ENCODE measurements around the gene ERCC2.

ERCC2 gene

GRCh38 chr19:45303269-45304060 lies 66.9 kb downstream of the ERCC2 start:
- ChIA-PET POLR2A (interaction anchor here (1.3 kb wide), 1 partner anchor 23 kb away, joined by 3 read pairs; no protein-coding TSS in a partner anchor), CTCF (no interaction called here)
- TF ChIP-seq NFRKB (IDR thresholded peaks at IDR 0.05) (no peak), LEF1 (IDR thresholded peaks at IDR 0.05; ENCODE audit: borderline replicate concordance) (no peak), TARDBP (IDR thresholded peaks at IDR 0.05) (no peak), FOXA1 (IDR thresholded peaks at IDR 0.05) (no peak), BHLHE40 (IDR thresholded peaks at IDR 0.05; ENCODE audit: borderline replicate concordance) (no peak), FOXM1 (IDR thresholded peaks at IDR 0.05; ENCODE audit: borderline replicate concordance) (no peak), FOXK2 (IDR thresholded peaks at IDR 0.05) (no peak), ELF4 (IDR thresholded peaks at IDR 0.05) (no peak), CTBP1 (IDR thresholded peaks at IDR 0.05; ENCODE audit: borderline replicate concordance) (no peak), PKNOX1 (IDR thresholded peaks at IDR 0.05) (no peak), HDGF (IDR thresholded peaks at IDR 0.05; ENCODE audit: borderline replicate concordance) (no peak), ZNF384 (IDR thresholded peaks at IDR 0.05) (no peak), ARNT (IDR thresholded peaks at IDR 0.05) (no peak), SP1 (IDR thresholded peaks at IDR 0.05) (no peak), SUZ12 (IDR thresholded peaks at IDR 0.05) (no peak)

GRCh38 chr19:45302416-45302815 lies 68.0 kb downstream of the ERCC2 start:
- ChIA-PET POLR2A (no interaction called here), CTCF (no interaction called here)
- no peak for TF ChIP-seq TARDBP (IDR thresholded peaks at IDR 0.05)
- no peak for TF ChIP-seq FOXA1 (IDR thresholded peaks at IDR 0.05)
- no peak for TF ChIP-seq ZNF384 (IDR thresholded peaks at IDR 0.05)
- TF ChIP-seq ELF4 (IDR thresholded peaks at IDR 0.05) = no peak
- TF ChIP-seq SP1 (IDR thresholded peaks at IDR 0.05) = no peak
- TF ChIP-seq L3MBTL2 (conservative IDR thresholded peaks at IDR 0.05) = no peak
- no peak for TF ChIP-seq CTBP1 (IDR thresholded peaks at IDR 0.05; ENCODE audit: borderline replicate concordance)
- no peak for TF ChIP-seq HDGF (IDR thresholded peaks at IDR 0.05; ENCODE audit: borderline replicate concordance)
- no peak for TF ChIP-seq NFRKB (IDR thresholded peaks at IDR 0.05)
- TF ChIP-seq ARNT (IDR thresholded peaks at IDR 0.05) = no peak
- no peak for TF ChIP-seq FOXM1 (IDR thresholded peaks at IDR 0.05; ENCODE audit: borderline replicate concordance)
- no peak for TF ChIP-seq LEF1 (IDR thresholded peaks at IDR 0.05; ENCODE audit: borderline replicate concordance)
- no peak for TF ChIP-seq FOXK2 (IDR thresholded peaks at IDR 0.05)
- no peak for TF ChIP-seq PKNOX1 (IDR thresholded peaks at IDR 0.05)
- TF ChIP-seq SUZ12 (IDR thresholded peaks at IDR 0.05) = no peak
- no peak for DNase-seq (ENCODE audit: extremely low spot score)

More at GRCh38 chr19:45303269-45304060, 66.9 kb downstream of the ERCC2 start:
- no peak for DNase-seq (ENCODE audit: extremely low spot score)

Measured in HEK293T (cell line).